ENCODE results near the gene LRRFIP1.
"Not testable (repeated sequence)": the region's sequence is repeated elsewhere in the genome, so short reads cannot be mapped to it uniquely, and the experiment has no call there.

LRRFIP1 gene

DNA sequence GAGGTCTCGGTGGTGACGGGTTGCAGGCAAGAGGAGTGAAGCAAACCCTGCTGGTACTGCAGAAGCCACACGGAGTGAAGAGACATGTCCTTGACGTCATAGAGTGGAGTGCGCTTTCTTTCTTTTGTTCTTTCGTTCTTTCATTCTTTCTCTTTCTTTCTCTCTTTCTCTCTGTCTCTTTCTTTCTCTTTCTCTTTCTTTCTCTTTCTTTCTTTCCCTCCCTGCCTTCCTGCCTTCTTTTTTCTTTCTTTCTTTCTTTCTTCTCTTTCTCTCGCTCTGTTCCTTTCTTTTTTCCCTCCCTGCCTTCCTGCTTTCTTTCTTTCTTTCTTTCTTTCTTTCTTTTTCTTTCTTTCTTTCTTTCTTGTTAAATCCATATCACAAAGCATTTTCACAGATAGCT is 39.2 kb downstream of the LRRFIP1 start:
- no peak for DNase-seq

DNA sequence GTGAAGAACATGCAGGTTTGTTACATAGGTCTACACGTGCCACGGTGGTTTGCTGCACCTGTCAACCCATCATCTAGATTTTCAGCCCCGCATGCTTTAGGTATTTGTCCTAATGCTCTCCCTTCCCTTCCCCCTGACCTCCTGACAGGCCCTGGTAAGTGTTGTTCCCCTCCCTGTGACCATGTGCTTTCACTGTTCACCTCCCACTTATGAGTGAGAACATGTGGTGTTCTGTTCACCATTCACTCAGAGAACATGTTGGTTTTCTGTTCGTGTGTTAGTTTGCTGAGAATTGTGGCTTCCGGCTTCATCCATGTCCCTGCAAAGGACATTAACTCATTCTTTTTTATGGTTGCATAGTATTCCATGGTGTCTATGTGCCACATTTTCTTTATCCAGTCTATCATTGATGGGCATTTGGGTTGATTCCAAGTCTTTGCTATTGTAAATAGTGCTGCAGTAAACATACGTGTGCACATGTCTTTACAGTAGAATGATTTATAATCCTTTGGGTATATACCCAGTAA is 39.7 kb downstream of the LRRFIP1 start:
- not testable (repeated sequence) for DNase-seq

DNA sequence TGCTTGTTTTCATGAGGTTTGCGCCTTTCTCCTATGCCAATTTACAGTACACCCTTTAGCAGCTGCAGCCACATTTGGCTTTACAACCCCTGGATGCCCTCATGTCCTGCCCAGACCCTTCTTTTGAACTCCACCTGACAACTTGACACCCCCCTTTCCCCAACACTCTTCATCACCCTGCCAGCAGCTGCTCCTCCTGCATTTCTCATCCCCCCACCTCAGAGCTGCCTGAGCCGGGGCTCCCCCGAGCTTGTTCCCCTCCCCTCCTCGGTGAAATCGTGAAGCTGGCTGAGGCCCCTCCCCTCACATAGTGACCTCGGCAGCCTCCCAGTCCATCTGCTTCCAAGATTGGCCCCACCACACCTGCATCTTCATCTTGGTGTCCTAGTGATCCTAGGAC is 40.5 kb downstream of the LRRFIP1 start:
- no peak for DNase-seq

DNA sequence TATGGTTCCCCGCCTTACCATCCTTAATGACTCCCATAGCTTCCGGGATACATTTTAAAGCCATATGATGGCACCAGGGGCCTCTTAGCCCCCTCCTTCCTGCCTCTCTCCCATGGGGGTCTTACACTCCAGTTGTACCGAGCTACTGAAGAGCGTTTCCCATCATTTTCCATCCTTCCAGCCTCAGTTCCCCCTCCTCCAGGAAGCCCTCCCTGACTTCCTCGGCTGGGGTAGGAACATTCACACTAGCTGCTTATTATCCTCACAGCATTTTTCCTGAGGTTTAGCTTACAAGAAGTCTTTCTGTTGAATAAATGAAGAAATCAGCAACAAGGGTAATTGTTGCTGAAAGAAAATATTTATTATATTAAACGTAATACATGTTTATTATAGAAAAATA is 41.1 kb downstream of the LRRFIP1 start:
- no peak for DNase-seq

DNA sequence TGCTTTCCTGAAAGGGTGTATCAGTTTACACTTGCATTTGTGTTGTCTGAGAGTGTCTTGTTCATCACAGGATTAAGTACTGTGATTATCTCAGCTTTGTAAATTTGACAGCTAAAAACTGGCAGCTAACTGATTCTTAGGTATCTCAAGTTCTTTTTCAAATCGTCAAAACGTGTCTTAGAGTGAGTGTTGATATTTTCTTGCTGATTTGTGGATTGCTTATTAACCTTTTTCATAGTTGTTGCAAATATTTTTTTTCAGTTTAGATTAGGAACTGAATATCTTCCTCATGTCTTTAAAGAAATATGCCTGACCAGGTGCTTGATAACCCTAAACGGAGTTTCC is 41.9 kb downstream of the LRRFIP1 start:
- peak; percentile 66 for DNase-seq

DNA sequence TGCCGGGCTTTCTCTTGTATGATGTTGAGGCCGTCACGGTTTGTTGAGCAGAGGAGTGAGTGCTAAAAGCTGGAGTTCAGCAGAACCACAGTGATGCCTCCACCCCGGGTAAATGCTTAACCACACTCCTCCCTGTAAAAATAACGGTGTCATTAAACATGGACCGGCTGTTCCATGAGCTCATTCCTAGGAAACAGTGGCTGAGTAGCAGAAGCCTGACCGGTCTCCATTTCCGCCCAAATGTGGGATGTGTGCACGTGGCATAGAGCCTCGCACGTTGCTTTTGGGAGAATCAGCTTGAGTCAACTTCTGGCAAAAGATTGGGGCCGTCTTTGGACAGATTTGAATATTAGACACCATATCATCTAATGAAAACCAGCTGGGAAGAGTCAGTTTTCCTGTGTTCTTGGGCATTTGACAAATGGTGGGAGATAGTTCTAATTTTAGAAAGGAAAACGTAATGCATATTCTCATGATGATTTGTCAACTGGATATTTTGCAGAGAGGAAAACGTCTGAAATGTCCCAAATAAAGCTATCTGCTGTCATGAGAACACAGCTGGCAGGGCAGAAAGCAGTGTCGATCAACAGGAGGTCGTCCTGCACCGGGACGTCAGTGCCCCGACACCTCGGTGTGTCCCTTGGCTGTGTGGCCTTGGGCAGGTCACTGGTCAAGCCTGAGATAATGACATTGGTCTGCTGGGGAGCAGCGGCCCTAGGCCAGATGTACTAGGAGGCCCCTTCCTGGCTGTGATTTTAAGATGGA is 42.4 kb downstream of the LRRFIP1 start:
- DNase-seq: peak; percentile 66

DNA sequence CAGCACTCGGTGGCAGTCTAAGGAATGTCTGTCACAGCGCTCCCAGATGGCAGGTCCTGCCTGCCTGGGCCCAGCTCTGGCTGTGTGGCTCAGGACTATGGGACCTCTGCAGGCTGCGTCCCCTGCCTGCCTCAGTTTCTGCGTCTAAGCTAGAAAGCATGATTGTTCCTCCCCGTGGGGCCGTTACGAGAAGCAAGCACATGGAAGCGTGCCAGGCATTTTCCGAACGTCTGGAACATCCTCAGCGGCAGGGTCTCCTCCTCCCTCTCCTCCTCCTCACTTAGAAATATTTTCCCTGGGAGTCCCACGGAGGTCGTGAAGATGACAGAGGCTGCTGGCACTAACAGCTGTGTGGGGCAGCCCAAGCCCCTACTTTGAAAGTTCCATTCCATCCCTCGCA is 43.3 kb downstream of the LRRFIP1 start:
- DNase-seq: no peak

DNA sequence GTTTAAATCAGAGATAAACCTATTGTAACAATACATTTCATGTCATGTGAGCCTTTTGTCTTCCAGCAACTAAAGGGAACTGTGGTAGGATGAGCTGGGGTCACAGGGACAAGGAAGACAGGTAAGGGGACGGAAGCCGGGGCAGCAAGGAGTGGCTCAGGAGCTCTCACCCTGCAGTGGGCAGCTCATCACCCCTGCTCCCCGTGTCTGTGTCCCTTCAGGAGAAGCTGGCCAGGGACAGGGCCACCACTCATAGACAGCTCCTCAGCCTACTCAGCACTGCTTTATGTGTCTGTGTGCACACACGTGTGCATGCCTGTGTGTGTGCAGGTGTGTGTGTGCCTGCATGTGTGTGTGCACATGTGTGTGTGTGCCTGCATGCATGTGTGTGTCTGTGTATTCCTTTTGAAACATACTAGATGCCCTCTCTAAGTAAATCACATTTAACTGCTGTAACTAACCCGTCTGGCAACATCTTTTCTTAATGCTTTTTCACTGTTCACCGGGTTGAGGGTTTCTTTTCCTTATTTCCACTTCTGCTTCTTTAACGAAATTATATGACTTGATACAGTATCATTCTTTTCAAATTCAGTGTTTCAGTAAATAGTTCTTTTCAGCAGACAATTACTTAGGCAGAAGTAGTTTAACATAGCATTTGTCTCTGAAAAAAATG is 44.2 kb downstream of the LRRFIP1 start:
- no peak for DNase-seq

DNA sequence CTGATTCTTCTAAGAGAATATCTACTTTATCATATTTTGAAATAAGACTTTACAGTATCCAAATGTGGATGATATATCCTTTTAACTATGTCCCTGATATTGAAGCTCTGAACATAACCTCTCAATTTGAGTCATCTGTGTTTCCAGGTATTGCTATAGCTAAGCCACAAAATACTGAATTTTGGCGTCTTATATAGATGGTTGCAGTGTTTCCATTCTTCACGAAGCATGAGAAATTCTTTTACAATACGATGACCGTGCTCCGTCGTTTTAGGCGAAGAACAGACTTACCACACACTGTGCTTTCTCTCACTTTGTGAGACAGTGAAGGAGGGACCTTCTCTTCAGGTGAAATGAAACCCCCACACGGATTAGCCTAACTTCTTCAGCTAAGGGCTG is 45.3 kb downstream of the LRRFIP1 start:
- no peak for DNase-seq

DNA sequence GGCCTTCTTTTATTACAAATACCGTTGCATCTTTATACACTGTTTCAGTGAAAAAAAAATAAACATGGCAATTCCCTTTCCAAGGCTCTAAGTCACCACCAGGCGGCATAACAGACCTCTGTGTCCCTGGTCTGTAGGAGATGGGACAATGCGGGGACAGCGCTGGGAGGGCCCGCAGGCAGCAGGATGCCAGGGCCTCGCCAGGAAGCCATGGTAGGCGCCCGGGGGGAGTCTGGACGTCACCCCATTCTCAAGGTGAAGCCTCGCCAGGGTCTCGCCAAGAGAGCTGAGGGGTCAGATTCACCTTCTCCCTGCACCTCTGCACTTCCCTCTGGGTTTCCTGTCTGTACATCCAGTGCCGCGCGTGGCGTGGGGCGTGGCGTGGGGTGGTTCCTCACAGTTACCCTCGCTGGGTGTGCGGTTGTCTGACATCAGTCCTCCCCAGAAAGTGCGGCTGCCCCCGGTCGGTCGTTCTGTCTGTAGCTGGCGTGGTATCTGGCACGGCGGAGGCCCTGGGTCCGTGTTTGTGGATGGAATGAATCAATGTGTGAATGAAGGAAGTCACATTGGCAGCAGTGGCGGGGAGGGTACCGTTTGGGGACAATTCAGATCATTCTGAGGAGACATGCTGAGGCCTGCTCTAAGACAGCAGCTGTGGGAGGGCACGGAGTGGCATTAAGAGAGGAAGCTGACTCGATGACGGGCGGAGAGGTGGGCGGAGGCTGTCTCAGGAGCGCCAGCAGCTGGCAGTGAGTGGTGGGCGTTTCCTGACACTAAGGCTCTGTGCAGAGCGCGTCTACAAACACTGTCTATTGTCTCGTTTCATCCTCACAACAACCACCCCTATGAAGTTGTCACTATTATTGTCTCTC is 46.0 kb downstream of the LRRFIP1 start:
- DNase-seq: peak; percentile 77

DNA sequence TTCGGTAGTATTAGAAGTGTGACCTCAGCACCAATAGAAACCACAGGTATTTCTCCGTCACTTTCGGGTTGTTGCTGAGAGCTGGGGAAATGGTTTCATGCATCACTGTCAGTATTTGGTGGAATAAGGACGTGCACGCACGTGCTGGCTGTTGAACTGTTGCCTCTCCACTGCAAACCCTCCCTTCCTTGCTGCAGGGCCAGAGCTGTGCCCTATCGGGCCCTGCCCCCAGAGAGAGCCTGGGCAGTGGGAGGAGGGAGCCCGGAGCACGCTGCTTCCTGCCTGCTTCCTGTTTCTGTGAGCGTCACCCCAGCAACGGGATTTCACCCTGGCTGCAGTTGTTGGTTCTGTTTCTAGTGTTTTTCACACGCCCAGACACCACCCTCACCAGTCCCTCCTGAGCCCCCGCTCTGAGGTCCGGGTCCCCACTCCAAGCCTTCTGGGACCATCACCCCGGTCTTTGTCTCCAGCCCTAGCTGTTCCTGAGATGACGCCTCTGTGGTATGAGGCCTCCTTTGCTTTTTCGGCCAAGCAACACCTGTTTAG is 47.4 kb downstream of the LRRFIP1 start:
- peak; percentile 27 for DNase-seq

DNA sequence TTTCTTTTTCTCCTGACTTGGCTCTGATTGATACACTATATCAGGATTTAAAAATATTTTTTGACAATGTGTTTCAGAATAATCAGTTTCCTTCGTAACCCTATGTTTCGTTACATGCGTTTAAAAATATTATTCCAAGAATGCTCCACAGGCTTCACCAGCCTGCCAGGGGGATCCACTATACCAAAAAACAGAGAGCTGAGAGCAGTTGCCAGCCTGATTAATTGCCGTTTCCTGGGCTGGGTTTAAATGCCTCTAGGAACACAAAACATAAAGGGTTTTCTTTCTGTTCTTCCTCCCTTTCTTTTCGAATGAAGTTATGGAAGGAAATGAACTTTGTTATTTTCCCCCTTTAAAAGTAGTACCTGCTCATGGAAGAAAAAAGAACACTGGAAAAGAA is 47.9 kb downstream of the LRRFIP1 start:
- DNase-seq: no peak

DNA sequence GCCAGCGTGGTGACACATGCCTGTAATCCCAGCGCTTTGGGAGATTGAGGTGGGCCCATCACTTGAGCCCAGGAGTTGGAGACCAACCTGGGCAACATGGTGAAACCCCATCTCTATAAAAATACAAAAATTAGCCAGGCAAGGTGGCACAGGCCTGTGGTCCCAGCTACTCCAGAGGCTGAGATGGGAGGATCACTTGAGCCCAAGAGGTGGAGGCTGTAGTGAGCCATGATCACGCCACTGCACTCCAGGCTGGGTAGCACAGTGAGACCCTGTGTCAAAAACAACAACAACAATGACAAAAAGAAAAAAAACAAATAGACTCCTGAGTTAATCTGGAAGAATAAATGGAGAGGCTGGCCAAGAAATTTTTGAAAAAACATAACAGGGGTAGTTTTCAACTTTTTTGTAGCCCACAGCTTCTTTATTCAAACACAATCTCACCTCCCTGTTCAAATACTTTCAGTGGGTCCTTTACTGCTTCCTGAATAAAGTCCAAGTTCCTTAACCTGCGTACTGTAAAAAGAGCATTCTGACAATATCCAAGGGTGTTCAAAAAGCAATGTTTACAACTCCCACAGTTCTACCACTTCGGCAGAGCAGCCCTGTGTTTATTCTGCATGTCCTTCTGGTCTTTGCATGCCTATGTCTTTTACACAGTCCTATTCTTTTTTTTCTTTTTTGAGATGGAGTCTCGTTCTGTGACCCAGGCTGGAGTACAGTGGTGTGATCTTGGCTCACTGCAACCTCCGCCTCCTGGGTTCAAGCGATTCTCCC is 53.5 kb downstream of the LRRFIP1 start:
- DNase-seq: no peak

DNA sequence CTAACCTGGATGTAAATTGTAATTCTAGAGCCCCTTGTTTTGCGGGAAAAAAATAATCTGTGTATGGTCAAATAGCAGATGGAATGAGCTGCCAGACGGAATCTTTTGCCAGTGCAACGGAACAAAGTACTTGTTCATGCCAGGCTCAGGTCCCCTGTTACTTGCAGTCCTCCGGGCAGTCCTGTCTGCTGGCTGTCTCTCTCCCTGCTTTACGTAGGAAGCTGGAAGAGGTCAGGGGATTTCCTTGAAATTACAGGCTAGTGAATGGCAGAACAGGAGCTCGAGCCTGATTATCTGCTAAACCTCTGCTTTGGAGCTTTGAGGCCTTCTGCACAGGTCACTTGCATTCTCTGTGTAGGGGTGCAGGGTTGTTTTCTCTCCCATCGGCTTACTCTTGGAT is 54.8 kb downstream of the LRRFIP1 start:
- DNase-seq: no peak

DNA sequence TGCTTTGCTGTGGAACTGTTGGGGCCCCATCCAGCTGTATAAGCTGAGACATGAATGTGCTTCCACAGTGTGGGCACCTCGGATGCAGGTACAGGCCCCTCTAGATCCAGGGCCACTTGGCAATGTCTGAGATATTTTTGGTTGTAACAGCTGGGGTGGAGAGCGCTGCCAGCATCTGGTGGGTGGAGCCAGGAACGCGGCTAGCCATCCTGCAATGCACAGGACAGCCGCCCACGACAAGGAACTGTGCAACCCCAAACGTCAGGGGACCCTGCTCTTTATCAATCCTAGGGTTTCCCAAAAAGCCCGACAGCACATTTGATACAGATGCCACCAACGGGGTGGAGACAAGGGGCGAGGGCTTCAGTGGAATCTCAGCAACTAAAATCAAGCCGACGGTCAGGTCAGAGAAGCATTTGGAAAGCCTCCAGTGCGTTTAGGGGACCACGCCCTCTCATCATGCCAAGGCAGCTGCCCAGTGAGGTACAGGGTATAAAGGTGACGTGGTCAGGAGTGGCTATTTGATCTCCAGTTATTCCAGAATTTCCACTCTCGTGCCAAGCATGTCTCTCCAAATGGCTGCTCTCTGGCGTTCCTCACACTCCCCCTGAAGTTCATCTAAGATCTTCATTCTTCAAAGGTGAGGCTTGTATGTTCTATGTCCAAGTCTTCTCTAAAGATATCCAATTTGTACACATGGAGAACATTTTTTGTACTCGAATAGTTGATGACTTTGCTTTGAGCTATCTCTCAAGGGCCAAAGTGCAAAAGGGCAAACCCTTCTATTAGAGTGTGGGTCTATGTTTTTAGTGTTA is 55.7 kb downstream of the LRRFIP1 start:
- no peak for DNase-seq

DNA sequence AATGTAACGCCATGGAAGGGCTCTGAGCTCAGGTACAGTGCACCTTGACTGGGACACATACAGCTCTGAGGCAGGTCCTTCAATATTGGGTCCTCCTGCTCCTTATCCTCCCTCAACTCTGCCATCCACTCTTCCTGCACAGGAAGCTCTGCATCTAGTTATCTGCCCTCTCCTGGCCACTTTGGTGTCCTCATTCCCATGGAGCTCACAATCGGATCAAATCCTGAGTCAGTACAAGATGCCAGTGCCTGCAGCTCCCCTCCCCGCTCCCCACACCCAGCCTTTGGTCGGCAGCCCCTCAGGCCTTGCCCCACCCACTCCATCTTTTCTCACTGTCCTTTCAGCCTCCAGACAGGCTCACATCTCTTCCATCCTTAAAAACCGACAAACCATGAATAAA is 58.0 kb downstream of the LRRFIP1 start:
- peak; percentile 42 for DNase-seq

DNA sequence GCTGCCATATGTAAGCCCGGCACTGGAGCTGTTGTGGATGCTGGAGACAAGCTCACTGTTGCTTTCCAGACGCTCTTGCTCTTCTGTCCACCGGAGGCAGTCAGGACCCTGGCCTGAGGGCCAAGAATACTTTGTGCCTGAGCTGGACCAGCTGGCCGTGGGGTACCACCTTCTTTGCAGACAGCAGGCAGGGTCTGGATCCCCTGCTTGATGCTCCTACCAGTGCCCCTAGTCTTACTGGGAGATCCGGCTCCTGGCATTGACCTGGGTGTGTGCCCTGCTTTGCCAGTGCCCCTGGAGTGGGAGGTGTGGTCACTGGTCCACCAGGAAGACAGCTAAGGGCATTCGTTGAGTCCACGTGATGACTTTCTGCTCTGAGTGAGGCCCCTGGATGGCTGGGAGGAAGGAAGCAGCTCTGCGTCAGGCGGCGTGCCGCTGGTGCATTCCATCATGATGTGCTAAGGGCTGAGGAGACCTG is 59.3 kb downstream of the LRRFIP1 start:
- no peak for DNase-seq

DNA sequence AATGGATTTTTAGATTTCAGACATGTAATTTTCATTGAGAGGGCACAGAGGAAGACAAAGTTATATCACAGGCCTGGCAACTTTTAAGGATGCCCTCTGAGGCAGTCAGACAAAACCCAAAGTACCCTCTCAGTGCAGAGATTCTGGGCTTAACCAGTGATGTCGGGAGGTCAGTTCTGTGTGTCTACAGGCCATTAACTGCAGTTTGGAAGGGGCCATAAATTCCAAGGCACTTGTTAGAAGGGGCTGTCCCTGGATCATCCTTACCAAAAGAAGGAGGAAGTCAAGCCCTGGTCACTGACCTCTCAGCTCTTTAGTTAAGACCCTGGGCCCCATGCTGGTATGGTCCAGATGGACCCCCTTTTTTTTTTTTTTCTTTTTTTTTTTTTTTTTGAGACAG is 60.7 kb downstream of the LRRFIP1 start:
- DNase-seq: no peak

DNA sequence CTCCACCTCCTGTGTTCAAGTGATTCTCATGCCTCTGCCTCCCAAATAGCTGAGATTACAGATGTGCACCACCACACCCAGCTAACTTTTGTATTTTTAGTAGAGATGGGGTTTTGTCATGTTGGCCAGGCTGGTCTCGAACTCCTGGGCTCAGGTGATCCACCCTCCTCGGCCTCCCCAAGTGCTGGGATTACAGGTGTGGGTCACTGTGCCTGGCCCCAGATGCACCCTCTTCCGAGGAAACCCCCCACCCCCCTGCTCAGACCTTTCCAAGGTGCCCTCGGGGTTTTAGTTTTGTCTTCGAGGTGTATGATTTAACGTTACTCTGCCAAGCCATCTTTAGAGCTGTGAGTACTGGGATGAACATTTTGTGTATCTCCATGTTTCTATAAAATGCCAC is 61.2 kb downstream of the LRRFIP1 start:
- not testable (repeated sequence) for DNase-seq

DNA sequence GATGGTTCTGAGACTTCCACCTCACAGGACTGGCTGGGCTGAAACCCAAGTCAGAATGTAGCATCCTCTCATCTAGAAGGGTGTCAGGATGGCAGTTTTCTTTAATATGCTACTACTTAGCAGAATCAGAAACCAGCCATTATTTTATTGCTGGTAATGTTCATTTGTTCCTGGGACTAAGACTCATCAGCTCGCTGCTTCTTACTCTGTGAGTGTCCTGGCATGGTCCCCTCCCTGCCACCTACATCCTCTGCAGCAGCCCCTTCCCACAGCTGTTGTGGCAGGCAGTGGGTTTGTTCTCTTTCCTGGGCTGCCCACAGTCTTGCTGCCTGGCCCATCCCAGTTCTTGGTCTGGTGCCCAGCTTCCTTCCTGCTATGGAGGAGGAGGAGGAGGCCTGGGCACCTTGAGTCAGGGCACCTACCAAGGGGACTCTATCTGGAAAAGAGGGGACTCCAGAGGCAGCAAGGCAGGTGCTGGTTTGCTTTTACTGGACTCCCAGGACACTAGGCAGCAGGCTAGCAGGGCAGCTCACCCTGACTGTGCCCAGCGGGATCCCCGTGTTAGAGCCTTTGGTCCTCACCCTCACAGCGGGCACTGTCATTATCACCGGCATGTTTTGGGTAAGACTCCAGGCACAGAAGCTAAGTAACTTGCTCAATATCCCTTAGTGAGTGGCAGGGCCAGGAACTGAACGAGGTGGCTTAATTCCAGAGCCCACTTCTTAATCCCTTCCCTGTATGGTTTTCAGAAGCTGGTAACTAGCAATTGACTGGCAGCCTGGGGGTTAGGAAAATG is 62.1 kb downstream of the LRRFIP1 start:
- no peak for DNase-seq
